GM23248 (cell line): ENCODE data around the gene FAM193B.

Experiments
- EZH2 ChIP-seq: fragments of 200-600 bp; sonication (generic); IDR thresholded peaks from 2 replicates; pipeline ENCODE4 v1.6.1; 2018; ENCODE audit warnings: antibody characterized with exemption, mild to moderate bottlenecking; ENCODE audit not compliant: insufficient read depth, poor library complexity, severe bottlenecking
- EZH2phosphoT487 ChIP-seq: fragments of 200-600 bp; sonication (generic); IDR thresholded peaks from 2 replicates; pipeline ENCODE4 v1.6.1; 2018; ENCODE audit warnings: antibody characterized with exemption, moderate library complexity, mild to moderate bottlenecking, low read depth; ENCODE audit not compliant: insufficient read depth

- TF ChIP-seq EZH2 (no peak), EZH2phosphoT487 (no peak)
These were observed 51.5 kb downstream of the FAM193B start for GRCh38 chr5:177502886-177503285.
